ENCODE results near the gene SRGAP1.
"Not testable (repeated sequence)": the region's sequence is repeated elsewhere in the genome, so short reads cannot be mapped to it uniquely, and the experiment has no call there.

Gene SRGAP1

DNA sequence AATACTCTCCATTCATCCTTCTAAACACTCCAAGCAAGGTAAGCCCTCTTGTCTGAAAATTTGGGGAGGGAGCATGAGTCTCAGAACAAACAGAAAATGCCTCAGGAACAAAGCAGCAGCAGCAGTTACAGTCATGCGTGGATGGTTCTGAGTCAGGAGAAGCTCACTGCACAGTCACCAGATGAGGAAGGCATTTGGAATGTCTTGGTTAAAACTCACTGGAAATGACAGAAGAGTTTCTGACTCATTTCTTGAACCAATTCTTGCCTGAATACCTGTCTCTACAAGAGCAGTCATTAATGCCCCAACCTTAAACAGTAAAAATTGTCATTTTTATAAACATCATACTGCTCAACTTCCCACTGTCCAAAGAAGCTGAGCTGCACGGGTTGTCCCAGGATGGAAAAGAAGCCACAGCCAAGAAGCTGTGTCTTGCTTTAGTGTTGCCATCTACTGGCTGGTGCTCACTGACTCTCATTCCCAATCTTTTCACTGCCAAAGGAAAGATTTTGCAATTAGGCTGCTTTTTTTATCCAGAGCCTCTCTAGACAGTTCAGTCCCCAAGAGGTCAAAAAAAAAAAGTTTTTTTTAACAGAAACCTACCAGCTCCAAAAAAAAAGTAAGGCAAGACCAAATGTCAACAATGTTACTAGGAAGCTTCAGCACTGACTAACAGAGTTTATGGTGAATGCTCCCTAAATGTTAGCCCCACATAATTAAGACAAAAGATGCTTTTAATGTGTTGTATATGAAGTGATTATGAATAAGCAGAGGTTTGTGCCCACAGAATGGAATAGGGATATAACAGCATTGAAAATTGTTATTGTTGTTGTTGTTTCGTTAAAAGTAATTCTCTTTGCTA is 337.2 kb downstream of the SRGAP1 start:
- no peak for DNase-seq

DNA sequence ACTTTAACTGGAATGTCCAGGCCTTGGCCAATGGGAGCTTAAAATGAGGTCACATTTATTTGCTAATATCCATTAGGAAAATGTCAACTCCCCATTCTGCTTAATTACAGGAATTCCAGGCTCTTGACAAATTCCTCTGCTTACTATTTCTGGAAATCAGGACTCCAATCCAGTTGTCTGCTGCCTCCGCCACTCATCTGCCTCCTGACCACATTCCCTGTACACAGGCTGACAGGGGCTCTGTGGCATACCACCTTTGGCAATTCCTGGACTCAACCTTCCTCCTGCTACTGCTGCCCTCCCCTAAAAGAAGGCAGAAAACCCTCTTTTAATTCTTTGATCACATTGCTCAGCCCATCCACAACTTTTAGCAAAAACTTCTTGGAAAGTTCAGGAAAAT is 339.7 kb downstream of the SRGAP1 start:
- no peak for DNase-seq

DNA sequence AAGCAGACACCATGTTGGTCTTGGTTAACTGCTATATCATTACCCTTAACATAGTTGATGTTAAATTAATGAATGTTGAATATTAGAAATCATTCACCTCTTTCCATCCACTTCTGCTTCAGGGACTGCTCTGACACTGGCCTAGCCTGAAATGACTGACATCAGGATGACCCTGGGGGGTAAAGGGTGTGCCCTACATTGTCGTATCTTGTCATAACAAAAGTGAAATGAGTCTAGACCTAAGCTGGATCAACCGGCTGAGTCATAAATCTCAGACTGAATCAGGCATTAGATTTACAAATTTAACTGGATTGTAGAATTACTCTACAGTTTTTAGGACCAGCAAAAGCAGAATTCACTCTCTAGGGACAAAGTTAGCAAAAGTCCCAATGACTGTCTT is 342.3 kb downstream of the SRGAP1 start:
- DNase-seq: no peak

DNA sequence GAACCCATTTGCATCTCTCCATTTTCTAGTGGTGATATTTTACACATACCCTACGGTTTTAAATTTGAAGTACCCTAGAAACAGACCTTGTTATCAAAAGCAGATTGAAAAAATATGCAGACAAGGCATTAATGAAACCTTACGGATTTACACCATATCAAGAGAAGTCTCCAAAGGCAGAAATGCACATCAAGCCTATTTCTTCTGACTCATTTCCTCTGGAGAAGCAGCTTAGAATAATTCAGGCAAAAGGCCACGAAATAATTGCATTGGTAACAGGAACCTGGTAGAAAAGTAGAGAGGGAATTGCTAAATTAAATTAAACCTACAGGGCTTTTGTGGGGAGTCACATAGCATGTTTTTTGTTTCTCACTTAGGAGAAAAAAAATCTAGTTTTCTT is 342.9 kb downstream of the SRGAP1 start:
- DNase-seq: no peak

DNA sequence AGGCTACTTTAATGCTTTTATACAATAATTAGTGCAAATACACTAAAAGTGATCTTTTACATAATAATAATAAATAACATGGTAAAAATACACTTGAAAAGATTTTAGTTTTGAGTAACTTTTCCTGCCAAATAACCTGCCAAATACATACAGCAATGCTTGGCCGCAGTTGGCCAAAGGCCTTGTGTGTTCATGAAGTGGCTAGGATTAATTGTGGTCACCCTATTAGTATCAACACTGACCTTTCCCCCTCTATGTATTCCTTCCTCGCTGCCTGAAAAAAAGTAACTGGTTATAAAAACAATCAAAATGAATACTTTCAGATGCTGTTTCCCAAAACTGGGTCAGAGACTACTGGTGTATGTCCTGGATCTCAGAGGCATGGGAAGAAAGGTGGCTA is 343.3 kb downstream of the SRGAP1 start:
- no peak for DNase-seq

DNA sequence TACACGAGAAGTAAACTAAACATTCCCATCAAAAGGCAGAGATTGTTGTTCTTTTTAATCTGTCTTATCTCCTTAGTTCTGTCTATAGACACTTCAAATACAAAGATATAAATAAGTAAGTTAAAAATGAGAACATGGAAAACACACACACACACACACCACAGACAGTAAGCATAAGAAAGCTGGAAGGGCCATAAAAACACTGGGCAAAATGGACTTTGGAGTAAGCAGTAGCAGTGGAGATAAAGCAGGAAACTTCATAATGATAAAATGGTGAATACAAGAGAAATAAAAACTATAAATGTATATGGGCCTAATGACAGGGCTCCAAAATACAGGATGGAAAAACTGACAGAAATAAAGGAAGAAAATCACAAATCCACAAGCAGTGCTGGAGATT is 345.0 kb downstream of the SRGAP1 start:
- DNase-seq: no peak

DNA sequence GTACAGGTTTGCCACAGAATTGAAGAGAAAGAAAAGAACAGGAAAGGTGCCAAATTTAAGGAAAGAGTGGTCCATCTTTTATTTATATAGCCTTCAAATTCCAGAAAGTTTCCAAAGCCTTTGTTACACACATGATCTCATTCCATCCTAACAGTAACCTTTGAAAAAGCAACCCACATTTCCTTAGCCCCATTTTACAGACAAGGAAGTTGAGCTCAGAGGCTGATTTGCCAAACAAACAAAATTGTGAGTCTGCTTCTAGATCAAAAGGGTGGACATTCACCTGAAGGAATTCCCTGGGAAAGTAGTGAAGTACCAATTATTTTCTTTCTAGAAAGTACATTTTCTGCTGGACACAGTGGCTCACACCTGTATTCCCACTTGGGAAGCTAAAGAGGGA is 345.6 kb downstream of the SRGAP1 start:
- DNase-seq: no peak

DNA sequence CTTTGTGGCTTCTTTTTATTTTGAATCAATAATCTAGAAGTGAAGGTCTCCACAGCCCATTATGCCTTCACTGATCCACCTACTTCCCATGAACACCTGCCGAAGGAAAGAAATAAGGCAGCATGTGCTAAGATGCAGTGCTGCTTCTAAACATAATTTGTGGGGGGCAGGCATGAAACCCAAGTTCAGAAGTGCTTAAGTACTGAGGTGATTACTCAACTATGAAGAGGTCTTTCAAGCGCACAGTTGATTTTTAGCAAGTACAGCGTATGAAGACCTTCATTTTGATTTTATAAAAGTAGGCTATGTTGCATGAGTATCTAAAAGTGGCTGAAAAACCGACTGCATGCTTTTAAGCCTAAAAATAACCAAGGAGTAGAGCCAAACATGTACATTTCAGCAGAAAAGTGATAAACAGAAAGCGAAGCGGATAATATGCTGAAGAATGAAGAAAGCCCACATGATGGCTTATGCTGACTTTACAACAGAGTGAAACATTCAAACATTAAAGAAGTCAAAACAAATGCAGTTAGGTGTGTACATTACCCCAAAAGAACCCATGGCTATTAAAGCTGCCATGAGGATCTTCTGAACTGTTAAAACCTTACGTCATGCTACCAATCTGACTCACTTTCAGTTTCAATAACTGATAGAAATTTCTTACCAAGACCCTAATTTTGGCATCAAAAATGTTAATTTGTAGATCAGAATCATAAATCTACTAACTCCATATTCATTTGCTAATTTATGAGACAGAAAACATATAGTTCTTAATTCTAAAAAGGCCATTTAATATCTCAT is 348.3 kb downstream of the SRGAP1 start:
- no peak for DNase-seq

DNA sequence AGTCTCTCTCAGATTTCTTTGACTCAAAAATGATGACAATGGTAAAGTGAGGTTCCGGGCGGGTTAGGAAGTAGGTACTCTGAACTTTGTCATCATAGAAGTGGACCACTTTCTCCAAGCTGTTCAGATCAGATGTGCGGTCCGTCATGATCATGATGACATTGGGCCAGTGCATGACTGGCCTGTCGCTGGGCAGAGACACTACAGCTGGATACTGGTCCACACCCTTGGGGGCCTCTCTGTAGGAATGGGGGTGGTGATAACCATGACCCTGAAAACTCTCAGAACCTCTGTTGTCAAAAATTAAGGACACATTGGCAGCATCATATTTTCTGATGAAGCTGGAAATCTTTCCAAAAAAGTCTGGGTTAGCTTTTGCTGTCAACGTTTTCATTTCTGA is 349.4 kb downstream of the SRGAP1 start:
- no peak for DNase-seq

DNA sequence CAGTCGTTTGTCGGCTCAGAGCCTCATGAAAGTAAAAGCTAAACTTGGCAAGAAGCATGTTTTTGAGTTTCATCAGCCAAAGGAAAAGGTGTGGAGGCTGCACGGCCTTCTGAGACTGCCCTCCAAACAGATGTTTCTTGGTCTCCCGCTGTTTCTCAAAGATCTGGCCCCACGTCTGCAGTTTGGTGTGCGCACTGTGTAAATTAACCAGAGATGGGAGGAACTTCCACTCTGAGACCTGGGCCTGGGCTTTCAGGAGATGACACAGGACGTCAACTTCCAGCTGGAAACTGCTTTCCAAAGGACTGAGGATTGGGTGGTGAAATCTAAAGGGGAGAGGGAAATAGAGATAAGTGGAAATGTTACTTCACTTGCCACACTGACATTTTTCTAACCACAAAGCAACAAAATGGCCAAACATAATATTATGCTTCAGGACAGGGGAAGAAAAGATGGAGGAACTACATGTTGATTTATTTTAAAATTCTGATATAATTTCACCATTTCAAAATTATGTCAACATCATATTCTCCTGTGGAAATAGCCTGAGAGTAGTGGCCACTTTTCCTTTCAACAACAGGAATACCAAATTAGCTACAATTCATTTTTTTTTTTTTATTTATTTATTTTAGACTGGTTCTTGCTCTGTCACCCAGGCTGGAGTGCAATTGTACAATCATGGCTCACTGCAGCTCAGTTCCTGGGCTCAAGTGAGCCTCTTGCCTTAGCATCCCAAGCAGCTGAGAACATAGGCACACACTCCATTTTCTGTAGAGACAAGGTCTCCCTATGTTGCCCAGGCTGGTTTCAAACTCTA is 350.0 kb downstream of the SRGAP1 start:
- DNase-seq: no peak

DNA sequence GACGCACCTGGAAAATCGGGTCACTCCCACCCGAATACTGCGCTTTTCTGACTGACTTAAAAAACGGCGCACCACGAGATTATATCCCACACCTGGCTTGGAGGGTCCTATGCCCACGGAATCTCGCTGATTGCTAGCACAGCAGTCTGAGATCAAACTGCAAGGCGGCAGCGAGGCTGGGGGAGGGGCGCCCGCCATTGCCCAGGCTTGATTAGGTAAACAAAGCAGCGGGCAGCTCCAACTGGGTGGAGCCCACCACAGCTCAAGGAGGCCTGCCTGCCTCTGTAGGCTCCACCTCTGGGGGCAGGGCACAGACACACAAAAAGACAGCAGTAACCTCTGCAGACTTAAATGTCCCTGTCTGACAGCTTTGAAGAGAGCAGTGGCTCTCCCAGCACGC is 351.3 kb downstream of the SRGAP1 start:
- DNase-seq: not testable (repeated sequence)

DNA sequence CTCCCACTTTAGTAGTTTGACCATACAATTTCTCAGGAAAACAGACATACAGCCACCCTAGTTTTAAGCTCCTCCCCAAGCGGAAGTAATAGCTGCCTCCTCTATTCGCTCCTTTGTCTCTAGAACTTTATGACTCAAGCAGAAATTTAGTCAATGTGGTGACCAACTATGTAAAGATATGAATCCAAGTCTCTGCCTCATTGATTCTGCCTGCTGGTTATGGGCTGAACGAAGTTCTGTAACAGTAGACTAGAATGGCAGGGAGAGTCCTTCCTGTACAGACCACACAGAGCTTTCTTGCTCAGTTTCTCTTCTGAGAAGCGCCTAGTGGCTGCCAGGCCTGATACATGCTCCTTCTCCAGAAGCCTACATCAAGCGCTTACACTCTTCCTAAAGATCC is 358.5 kb downstream of the SRGAP1 start:
- DNase-seq: no peak

DNA sequence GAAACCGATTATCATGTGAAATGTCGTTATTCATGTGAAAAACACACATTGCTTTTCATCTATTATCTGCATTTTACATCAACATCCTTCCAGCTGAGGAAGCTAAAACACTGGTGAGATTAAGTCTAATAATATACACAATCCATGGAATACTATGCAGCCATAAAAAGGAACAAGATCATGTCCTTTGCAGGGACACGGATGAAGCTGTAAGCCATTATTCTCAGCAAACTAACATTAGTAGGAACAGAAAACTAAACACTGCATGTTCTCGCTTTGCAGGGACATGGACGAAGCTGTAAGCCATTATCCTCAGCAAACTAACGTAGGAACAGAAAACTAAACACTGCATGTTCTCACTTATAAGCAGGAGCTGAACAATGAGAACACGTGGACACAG is 359.3 kb downstream of the SRGAP1 start:
- DNase-seq: no peak

DNA sequence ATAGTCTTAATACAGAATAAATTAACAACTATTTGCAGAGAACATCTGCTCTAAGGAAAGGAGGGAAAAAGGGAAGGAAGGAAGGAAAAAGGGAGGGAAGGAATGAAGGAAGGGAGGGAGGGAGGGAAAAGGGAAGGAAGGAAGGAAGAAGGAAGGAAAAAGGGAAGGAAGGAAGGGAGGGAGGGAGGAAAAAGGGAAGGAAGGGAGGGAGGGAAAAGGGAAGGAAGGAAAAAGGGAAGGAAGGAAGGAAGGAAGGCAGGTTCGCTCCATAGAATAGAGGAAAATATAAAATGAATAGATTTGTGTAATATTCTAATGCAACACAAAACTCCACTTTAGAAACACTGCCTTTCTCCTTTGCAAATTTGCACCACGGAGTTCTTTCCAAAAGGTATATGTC is 361.0 kb downstream of the SRGAP1 start:
- no peak for DNase-seq

DNA sequence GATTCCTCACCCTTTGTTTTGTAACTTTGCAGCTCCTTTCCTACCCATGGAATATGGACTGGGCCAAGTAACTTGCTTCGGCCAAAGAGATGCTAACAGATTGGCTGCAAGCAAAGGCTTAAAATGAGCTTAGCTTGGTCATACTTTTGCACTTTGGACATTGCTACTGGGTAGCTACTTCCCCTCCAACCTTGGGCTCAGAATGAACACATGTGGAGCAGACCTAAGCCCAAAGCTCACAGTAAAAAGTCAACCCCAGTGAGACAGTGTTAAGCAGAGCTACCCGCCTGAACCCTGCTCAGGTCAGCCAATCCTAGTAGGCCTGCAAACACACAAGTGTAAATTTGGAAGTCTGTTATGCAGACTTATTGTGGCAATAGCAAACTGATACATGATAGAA is 363.0 kb downstream of the SRGAP1 start:
- DNase-seq: no peak

Measured in RPMI8226 (cell line).